Measurements from ENCODE around the gene BEND6.

Gene BEND6

DNA sequence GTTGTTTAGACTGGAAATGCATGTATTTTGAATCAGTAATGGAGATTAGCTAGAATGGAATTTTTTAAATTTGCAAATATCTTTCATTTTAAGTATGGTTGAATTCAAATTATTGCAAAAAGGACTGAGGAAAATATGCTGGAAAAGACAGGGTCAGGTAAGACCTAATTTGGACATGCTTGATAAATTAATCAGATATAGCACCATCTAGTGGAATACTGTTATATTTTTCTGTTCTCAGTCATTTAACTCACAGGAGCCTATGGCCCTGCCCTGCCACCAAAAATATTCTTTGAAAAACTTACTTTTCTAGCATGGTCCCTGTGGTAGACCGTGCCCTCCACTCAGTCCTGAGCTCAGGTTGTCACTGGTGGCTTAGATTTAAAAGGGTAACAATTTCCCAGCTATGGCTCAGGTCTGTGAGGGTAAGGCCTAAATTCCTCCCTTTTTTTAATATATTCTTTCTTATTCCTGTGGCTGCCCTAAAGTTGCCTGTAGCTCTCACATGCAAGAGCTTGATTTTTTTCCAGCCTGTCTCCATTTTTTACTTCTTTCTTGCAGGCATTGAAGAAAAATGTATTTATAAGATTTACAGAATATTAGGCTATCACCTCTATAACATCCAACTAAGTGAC, 66.3 kb downstream of the BEND6 start:
- Histone ChIP-seq H3K9me3 (no peaks in the 10 kb centered on the region), H3K4me3 (ENCODE audit: low read depth, low read length) (no peak overlapping the region), H3K27me3 (peaks cover 4% of the 10 kb centered on the region; the same call in 1 of the 2 replicates), H3K36me3 (no peaks in the 10 kb centered on the region), H3K4me1 (no peaks in the 10 kb centered on the region)
- DNase-seq = no peak
- TF ChIP-seq, protein P1, sequence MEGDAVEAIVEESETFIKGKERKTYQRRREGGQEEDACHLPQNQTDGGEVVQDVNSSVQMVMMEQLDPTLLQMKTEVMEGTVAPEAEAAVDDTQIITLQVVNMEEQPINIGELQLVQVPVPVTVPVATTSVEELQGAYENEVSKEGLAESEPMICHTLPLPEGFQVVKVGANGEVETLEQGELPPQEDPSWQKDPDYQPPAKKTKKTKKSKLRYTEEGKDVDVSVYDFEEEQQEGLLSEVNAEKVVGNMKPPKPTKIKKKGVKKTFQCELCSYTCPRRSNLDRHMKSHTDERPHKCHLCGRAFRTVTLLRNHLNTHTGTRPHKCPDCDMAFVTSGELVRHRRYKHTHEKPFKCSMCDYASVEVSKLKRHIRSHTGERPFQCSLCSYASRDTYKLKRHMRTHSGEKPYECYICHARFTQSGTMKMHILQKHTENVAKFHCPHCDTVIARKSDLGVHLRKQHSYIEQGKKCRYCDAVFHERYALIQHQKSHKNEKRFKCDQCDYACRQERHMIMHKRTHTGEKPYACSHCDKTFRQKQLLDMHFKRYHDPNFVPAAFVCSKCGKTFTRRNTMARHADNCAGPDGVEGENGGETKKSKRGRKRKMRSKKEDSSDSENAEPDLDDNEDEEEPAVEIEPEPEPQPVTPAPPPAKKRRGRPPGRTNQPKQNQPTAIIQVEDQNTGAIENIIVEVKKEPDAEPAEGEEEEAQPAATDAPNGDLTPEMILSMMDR (IDR thresholded peaks at IDR 0.05; ENCODE audit: low read depth, low read length) = peak; percentile 54

DNA sequence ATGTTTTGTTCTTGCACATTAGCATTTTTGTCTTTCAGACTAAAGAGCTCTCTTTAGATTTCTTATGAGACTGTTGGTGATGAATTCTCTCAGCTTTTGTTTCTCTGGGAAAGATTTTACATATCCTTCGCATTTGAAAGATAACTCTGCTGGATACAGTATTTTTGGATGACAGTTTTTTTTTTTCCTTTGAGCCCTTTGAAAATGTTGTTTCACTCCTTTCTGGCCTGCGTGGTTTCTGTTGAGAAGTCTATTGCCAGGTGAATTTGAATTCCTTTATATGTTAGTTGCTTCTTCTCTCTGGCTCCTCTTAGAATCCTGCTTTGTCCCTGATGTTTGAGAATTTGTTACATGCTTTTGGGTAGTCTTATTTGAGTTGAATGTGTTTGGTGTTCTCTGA, 69.4 kb downstream of the BEND6 start:
- TF ChIP-seq, protein P1 (IDR thresholded peaks at IDR 0.05; ENCODE audit: low read depth, low read length) = no peak
- no peak for DNase-seq
- Histone ChIP-seq H3K36me3 (no peaks in the 10 kb centered on the region), H3K27me3 (no peaks in the 10 kb centered on the region), H3K4me3 (ENCODE audit: low read depth, low read length) (no peak overlapping the region), H3K9me3 (no peaks in the 10 kb centered on the region), H3K4me1 (no peaks in the 10 kb centered on the region)

GRCh38 chr6:57024775-57025174, 69.9 kb downstream of the BEND6 start:
- H3K36me3 ChIP-seq = no peaks in the 10 kb centered on the region
- TF ChIP-seq, protein P1 (IDR thresholded peaks at IDR 0.05; ENCODE audit: low read depth, low read length) = no peak
- no peaks in the 10 kb centered on the region for H3K9me3 ChIP-seq
- no peaks in the 10 kb centered on the region for H3K4me1 ChIP-seq
- no peak overlapping the region for H3K4me3 ChIP-seq (ENCODE audit: low read depth, low read length)
- DNase-seq = no peak
- H3K27me3 ChIP-seq = no peaks in the 10 kb centered on the region

DNA sequence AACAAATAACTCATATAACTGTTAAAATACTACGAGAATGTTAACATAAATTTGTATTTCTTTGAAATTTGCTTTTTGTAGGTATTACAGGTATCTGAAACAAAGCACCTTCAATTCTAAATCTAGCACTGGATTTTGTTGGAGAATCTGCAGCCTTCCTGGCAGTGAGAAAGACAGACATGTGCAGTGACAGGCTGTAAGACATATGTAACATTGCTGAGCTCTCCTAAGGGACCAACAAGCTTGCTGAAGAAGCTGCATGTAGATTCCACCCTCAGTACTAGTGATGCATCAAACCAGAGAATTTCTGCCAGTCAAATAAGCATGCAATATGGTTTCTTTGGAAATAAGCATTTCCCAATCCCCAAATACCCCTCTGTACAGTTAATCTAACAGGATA, 71.1 kb downstream of the BEND6 start:
- TF ChIP-seq, protein P1 (IDR thresholded peaks at IDR 0.05; ENCODE audit: low read depth, low read length) = no peak

GRCh38 chr6:57027301-57027700, 72.4 kb downstream of the BEND6 start:
- Histone ChIP-seq H3K9me3 (no peaks in the 10 kb centered on the region), H3K36me3 (no peaks in the 10 kb centered on the region)
- TF ChIP-seq, protein P1 (IDR thresholded peaks at IDR 0.05; ENCODE audit: low read depth, low read length) = no peak

More for the DNA sequence above, 71.1 kb downstream of the BEND6 start:
- Histone ChIP-seq H3K4me1 (no peaks in the 10 kb centered on the region), H3K4me3 (ENCODE audit: low read depth, low read length) (no peak overlapping the region), H3K27me3 (no peaks in the 10 kb centered on the region), H3K36me3 (no peaks in the 10 kb centered on the region), H3K9me3 (no peaks in the 10 kb centered on the region)
- no peak for DNase-seq

GRCh38 chr6:57029213-57029612, 74.3 kb downstream of the BEND6 start:
- no peak overlapping the region for H3K4me3 ChIP-seq (ENCODE audit: low read depth, low read length)
- no peak for DNase-seq
- TF ChIP-seq, protein P1 (IDR thresholded peaks at IDR 0.05; ENCODE audit: low read depth, low read length) = no peak
- H3K9me3 ChIP-seq = no peaks in the 10 kb centered on the region
- no peaks in the 10 kb centered on the region for H3K36me3 ChIP-seq
- H3K27me3 ChIP-seq = peaks cover 15% of the 10 kb centered on the region
- no peaks in the 10 kb centered on the region for H3K4me1 ChIP-seq

More at GRCh38 chr6:57027301-57027700, 72.4 kb downstream of the BEND6 start:
- no peaks in the 10 kb centered on the region for H3K4me1 ChIP-seq
- H3K27me3 ChIP-seq = no peaks in the 10 kb centered on the region
- no peak for DNase-seq
- H3K4me3 ChIP-seq (ENCODE audit: low read depth, low read length) = no peak overlapping the region

Measured in BE2C (cell line).